Kidney (tissue), 14 donors: Measurements from ENCODE around the gene COQ10B. TPM values are rescaled to one million over a fixed set of nuclear protein-coding genes. Genes with fewer than 3 reads are reported as not detected.

Experiments
- DNase-seq, 5 donors: peaks; one replicate each; pipeline ENCODE4 v3.0.0-alpha.2; 2013 to 2020
- FAIRE-seq: peaks from 2 replicates; lab custom pipeline; 2012; peaks lifted over from hg19 to GRCh38; lab: Jason Lieb, UNC
- H3K27ac ChIP-seq, 2 donors: one replicate each; pipeline ENCODE4 v1.7.0; 2013; ENCODE audit warnings: low read depth in 2 of 2, low read length in 2 of 2, inconsistent platforms in 1 of 2
- H3K27me3 ChIP-seq: one replicate; pipeline ENCODE4 v1.7.1; 2013; ENCODE audit warnings: low read length, inconsistent platforms; ENCODE audit not compliant: control insufficient read depth, insufficient read depth
- H3K36me3 ChIP-seq, 3 donors: one replicate each; pipeline versions ENCODE4 v1.7.0 to v1.7.1; 2013; ENCODE audit warnings: low read length in 3 of 3, control low read depth in 1 of 3, inconsistent platforms in 1 of 3; ENCODE audit not compliant: insufficient read depth in 3 of 3, control insufficient read depth in 2 of 3
- H3K4me1 ChIP-seq, 3 donors: one replicate each; pipeline versions ENCODE4 v1.7.0 to v1.7.1; 2013; ENCODE audit warnings: low read length in 3 of 3, inconsistent platforms in 1 of 3, low read depth in 1 of 3; ENCODE audit not compliant: control insufficient read depth in 2 of 3, insufficient read depth in 2 of 3
- H3K4me3 ChIP-seq, 3 donors: one replicate each; pipeline versions ENCODE4 v1.7.0 to v1.8.1; 2013; ENCODE audit warnings: low read length in 3 of 3, control low read depth in 1 of 3, inconsistent platforms in 1 of 3
- H3K9ac ChIP-seq, 3 donors: one replicate each; pipeline versions ENCODE4 v1.7.0 to v1.7.1; 2013; ENCODE audit warnings: low read length in 3 of 3, control low read depth in 1 of 3, inconsistent platforms in 1 of 3
- H3K9me3 ChIP-seq, 3 donors: one replicate each; pipeline versions ENCODE4 v1.7.0 to v1.7.1; 2013; ENCODE audit warnings: low read length in 3 of 3, control low read depth in 1 of 3, inconsistent platforms in 1 of 3; ENCODE audit not compliant: control insufficient read depth in 2 of 3, insufficient read depth in 1 of 3
- intact Hi-C: fragments of 100-400 bp; cut with DNase I; formaldehyde crosslinking; loops from one replicate; pipeline ENCODE4 v1.11.1; 2022
- polyA plus RNA-seq: library from polyadenylated mRNA; stranded (reverse); fragments of 350-450 nt; fragmentation: Illumina TruSeq; extraction: RNeasy Lipid Tissue Mini Kit (QIAGEN cat#74804); gene quantifications from one replicate; pipeline ENCODE4 v1.2.3, GENCODE V29; 2014; ENCODE audit warnings: low read depth, low replicate concordance; ENCODE audit not compliant: insufficient read depth
- total RNA-seq: library from RNA; stranded (reverse); fragmentation: NEBNext Ultra II Directional; extraction: Animal tissue kit (Norgen Biotek cat#: 25700); gene quantifications from one replicate; pipeline ENCODE4 v1.2.1, GENCODE V29; 2021
- TF ChIP-seq, protein P1 (sequence below): IDR thresholded peaks from 3 replicates; pipeline ENCODE4 v1.5.1; 2012; ENCODE audit warnings: mild to moderate bottlenecking, moderate library complexity, borderline replicate concordance; ENCODE audit not compliant: insufficient read depth; ENCODE audit errors: extremely low read depth
- donor health status: control.
- donor health status: control.
- donor health status: control.
- donor health status: control.
- donor health status: control.
- donor health status: DM: yes; HTN: yes; CAD: no.
- donor health status: Normal renal cell carcinoma (clear cell type).

COQ10B gene
- total and polyA plus RNA-seq, 2 donors from 2014 or later: 28.6 to 31.2 TPM

DNA sequence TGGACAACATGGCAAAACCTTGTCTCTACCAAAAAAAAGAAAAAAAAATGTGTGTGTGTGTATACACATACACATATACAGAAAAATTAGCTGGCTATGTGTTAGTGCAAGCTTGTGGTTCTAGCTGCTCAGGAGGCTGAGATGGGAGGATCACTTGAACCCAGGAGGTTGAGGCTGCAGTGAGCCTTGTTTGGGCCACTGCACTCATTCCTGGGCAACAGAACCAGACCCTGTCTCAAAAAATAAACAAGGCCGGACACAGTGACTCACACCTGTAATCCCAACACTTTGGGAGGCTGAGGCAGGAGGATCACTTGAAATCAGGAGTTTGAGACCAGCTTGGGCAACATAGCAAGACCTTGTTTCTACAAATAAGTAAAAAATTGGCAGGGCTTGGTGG lies 2.1 kb downstream of the COQ10B start:
- intact Hi-C loops: no loop called here

DNA sequence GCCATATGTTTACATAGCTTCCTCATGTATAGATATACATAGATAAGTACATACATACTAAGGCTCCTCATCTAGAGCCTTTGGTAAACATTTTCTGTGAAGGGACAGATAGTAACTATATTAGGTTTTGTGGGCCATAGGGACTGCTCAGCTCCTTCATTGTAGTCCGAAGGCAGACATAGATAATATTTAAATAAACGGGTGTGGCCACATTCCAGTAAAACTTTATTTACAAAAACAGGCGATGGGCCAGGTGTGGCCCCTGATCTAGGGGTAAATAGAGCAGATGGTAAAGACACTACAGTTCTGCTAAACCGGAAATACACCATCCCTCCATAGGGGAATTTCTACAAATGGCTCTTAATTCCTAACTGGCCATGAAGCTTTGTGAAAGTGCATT lies 7.3 kb downstream of the COQ10B start:
- no peak for FAIRE-seq
- no peak overlapping the region for H3K27ac ChIP-seq
- peaks cover 0 to 2% (median 0%) of the 10 kb centered on the region in 3 donors for H3K4me1 ChIP-seq

More for the DNA sequence above, 2.1 kb downstream of the COQ10B start:
- FAIRE-seq (no peak), DNase-seq (no peak)
- Histone ChIP-seq H3K27ac (no peak overlapping the region), H3K36me3 (peaks cover 0 to 4% (median 0%) of the 10 kb centered on the region in 3 donors), H3K9ac (no peak overlapping the region), H3K27me3 (no peaks in the 10 kb centered on the region), H3K4me3 (peak overlapping the region in 1 of 3 donors; percentile 100), H3K9me3 (no peaks in the 10 kb centered on the region), H3K4me1 (peaks cover 0 to 16% (median 15%) of the 10 kb centered on the region in 3 donors)
- TF ChIP-seq, protein P1, sequence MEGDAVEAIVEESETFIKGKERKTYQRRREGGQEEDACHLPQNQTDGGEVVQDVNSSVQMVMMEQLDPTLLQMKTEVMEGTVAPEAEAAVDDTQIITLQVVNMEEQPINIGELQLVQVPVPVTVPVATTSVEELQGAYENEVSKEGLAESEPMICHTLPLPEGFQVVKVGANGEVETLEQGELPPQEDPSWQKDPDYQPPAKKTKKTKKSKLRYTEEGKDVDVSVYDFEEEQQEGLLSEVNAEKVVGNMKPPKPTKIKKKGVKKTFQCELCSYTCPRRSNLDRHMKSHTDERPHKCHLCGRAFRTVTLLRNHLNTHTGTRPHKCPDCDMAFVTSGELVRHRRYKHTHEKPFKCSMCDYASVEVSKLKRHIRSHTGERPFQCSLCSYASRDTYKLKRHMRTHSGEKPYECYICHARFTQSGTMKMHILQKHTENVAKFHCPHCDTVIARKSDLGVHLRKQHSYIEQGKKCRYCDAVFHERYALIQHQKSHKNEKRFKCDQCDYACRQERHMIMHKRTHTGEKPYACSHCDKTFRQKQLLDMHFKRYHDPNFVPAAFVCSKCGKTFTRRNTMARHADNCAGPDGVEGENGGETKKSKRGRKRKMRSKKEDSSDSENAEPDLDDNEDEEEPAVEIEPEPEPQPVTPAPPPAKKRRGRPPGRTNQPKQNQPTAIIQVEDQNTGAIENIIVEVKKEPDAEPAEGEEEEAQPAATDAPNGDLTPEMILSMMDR: no peak

DNA sequence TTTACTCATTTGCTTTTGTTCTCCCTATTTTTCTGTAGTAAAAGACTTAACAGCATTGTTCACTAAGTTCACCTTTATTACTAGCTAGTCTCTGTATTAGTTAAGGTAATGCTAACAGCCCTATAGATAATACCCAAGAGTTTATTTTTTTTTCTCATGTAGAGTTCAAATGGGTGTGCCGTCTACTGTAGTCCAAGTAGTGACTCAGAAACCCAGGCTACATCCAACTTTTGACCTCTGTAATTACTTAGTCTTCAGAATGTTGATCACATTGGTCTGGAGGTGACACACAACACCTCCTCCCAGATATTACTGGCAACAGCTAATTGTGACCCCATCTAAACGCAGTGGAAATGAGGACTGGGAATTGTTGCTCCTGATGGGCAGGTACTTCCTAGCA lies 7.7 kb downstream of the COQ10B start:
- TF ChIP-seq, protein P1: no peak
- DNase-seq: no peak
- FAIRE-seq: no peak
- no peaks in the 10 kb centered on the region for H3K27me3 ChIP-seq
- no peak overlapping the region for H3K4me3 ChIP-seq
- H3K27ac ChIP-seq: no peak overlapping the region
- no peak overlapping the region for H3K9ac ChIP-seq
- no peaks in the 10 kb centered on the region for H3K9me3 ChIP-seq
- intact Hi-C loops: no loop called here
- H3K36me3 ChIP-seq: peaks cover 2 to 16% (median 14%) of the 10 kb centered on the region in 3 donors
- peaks cover 0 to 2% (median 0%) of the 10 kb centered on the region in 3 donors for H3K4me1 ChIP-seq

More for the DNA sequence above, 7.3 kb downstream of the COQ10B start:
- Histone ChIP-seq H3K27me3 (no peaks in the 10 kb centered on the region), H3K36me3 (peaks cover 2 to 16% (median 13%) of the 10 kb centered on the region in 3 donors), H3K9me3 (no peaks in the 10 kb centered on the region), H3K4me3 (no peak overlapping the region), H3K9ac (no peak overlapping the region)
- TF ChIP-seq, protein P1: no peak
- no peak for DNase-seq
- intact Hi-C loops: no loop called here

DNA sequence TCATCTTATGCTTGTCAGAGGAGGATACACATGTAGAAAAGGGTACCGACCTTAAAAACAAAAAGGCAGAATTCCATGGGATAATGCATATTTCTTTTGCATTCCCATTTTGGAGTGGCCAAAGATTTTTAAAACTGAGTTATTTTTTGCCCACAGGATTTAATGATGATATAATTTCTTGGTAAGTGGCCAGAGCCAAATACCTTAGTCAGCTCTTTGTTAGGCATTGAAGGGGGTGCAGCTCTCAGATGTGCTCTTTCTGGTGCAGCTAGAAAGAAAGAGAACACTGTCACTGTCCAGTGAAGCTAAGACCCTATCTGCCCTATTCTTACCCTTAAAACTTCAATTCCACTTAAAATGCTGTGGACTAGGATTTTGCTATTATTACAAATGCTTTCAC lies 10.8 kb downstream of the COQ10B start:
- no peaks in the 10 kb centered on the region for H3K4me1 ChIP-seq
- no peak overlapping the region for H3K4me3 ChIP-seq
- intact Hi-C loops: no loop called here
- DNase-seq: no peak
- no peaks in the 10 kb centered on the region for H3K27me3 ChIP-seq
- no peak overlapping the region for H3K27ac ChIP-seq
- no peak overlapping the region for H3K9ac ChIP-seq
- no peak for FAIRE-seq
- TF ChIP-seq, protein P1: no peak
- H3K9me3 ChIP-seq: no peaks in the 10 kb centered on the region
- H3K36me3 ChIP-seq: peaks cover 2 to 23% (median 22%) of the 10 kb centered on the region in 3 donors
